Glutamatergic neuron (in vitro differentiated cells): ENCODE data around the gene SRBD1. TPM values are rescaled to one million over a fixed set of nuclear protein-coding genes. Genes with fewer than 3 reads are reported as not detected.

Experiments
- DNase-seq: peaks from one replicate; pipeline ENCODE4 v3.0.0; 2022
- H3K27ac Mint-ChIP-seq: one replicate; pipeline ENCODE4 v1.8.0; 2020; ENCODE audit warnings: mild to moderate bottlenecking, mixed read lengths, inconsistent platforms; ENCODE audit not compliant: unreplicated experiment
- H3K27me3 Mint-ChIP-seq: one replicate; pipeline ENCODE4 v1.8.0; 2020; ENCODE audit warnings: mild to moderate bottlenecking, moderate library complexity, mixed read lengths, inconsistent platforms; ENCODE audit not compliant: unreplicated experiment
- H3K36me3 Mint-ChIP-seq: one replicate; pipeline ENCODE4 v1.8.0; 2020; ENCODE audit warnings: mild to moderate bottlenecking, mixed read lengths, inconsistent platforms; ENCODE audit not compliant: unreplicated experiment
- H3K4me1 Mint-ChIP-seq: one replicate; pipeline ENCODE4 v1.8.0; 2020; ENCODE audit warnings: mild to moderate bottlenecking, low read depth, mixed read lengths, inconsistent platforms; ENCODE audit not compliant: unreplicated experiment
- H3K4me3 Mint-ChIP-seq: one replicate; pipeline ENCODE4 v1.8.0; 2020; ENCODE audit warnings: mild to moderate bottlenecking, mixed read lengths, inconsistent platforms; ENCODE audit not compliant: unreplicated experiment
- H3K9me3 Mint-ChIP-seq: one replicate; pipeline ENCODE4 v1.8.0; 2020; ENCODE audit warnings: mild to moderate bottlenecking, moderate library complexity, mixed read lengths, inconsistent platforms; ENCODE audit not compliant: unreplicated experiment
- total RNA-seq: library from RNA; stranded (reverse); fragmentation: NEBNext Ultra II Directional; extraction: Animal tissue kit (Norgen Biotek cat#: 25700); gene quantifications from one replicate; pipeline ENCODE4 v1.2.1, GENCODE V29; 2021; ENCODE audit not compliant: unreplicated experiment
- TF ChIP-seq, protein P1 (sequence below): fragments of 200-600 bp; sonication (generic); IDR thresholded peaks from one replicate; pipeline ENCODE4 v1.5.0; 2021; ENCODE audit not compliant: partially characterized antibody, unreplicated experiment

The SRBD1 gene
- total RNA-seq, 1 donor from 2014 or later: 16.1 TPM

- H3K27me3 Mint-ChIP-seq: peaks cover 6% of the 10 kb centered on the region
- TF ChIP-seq, protein P1, sequence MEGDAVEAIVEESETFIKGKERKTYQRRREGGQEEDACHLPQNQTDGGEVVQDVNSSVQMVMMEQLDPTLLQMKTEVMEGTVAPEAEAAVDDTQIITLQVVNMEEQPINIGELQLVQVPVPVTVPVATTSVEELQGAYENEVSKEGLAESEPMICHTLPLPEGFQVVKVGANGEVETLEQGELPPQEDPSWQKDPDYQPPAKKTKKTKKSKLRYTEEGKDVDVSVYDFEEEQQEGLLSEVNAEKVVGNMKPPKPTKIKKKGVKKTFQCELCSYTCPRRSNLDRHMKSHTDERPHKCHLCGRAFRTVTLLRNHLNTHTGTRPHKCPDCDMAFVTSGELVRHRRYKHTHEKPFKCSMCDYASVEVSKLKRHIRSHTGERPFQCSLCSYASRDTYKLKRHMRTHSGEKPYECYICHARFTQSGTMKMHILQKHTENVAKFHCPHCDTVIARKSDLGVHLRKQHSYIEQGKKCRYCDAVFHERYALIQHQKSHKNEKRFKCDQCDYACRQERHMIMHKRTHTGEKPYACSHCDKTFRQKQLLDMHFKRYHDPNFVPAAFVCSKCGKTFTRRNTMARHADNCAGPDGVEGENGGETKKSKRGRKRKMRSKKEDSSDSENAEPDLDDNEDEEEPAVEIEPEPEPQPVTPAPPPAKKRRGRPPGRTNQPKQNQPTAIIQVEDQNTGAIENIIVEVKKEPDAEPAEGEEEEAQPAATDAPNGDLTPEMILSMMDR: no peak
- peaks cover 26% of the 10 kb centered on the region for H3K4me1 Mint-ChIP-seq
- H3K4me3 Mint-ChIP-seq: peak overlapping the region; percentile 98
- no peaks in the 10 kb centered on the region for H3K36me3 Mint-ChIP-seq
- peak; percentile 39 for DNase-seq
- H3K27ac Mint-ChIP-seq: peak overlapping the region; percentile 89
- H3K9me3 Mint-ChIP-seq: peaks cover 15% of the 10 kb centered on the region
These were observed 41.3 kb upstream of the SRBD1 start for GRCh38 chr2:45652090-45653031.

DNA sequence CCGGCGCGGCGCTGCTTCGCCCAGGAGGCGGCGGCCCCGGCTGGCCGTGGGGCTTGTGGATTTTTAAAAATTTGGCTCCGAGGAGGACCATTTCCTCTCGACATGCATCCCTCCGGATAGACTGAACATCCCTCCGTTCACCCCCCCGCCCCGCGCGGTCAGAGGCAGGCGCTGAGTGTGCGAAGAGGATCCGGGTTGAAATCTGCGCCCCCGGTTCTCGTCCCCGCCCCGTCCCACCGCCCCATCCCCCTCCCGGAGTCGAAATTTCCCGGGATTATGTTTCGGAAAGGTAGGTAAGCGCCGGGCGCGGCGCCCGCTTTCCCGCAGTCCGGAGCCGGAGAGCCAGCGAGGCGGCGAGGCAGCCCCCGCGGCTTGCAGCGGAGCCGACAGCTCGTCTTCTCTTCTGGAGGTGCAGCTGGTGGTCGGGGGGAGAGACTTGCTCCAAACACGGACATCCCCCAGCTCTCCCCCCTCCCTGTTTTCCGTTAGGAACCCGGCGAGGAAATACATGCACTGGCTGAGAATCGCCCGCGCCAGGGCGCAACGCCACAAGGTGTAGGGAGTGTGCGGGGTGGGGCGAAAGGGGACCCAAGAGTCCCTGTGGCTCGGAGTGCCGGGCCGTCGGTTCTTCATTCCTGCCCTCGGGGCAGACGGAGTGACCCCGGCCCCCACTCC lies 40.5 kb upstream of the SRBD1 start, which contains the start of gene PRKCE:
PRKCE (plus strand) TSS at position 261 of the 675 bp plus-strand sequence.
- Mint-ChIP-seq H3K27me3 (peaks cover 6% of the 10 kb centered on the region), H3K4me1 (peaks cover 27% of the 10 kb centered on the region), H3K27ac (peak within 1 kb of the TSS; percentile 96), H3K4me3 (peak within 1 kb of the TSS; percentile 99), H3K36me3 (no peaks in the 10 kb centered on the region), H3K9me3 (peaks cover 15% of the 10 kb centered on the region)
- peak; percentile 68 for DNase-seq
- TF ChIP-seq, protein P1: no peak

DNA sequence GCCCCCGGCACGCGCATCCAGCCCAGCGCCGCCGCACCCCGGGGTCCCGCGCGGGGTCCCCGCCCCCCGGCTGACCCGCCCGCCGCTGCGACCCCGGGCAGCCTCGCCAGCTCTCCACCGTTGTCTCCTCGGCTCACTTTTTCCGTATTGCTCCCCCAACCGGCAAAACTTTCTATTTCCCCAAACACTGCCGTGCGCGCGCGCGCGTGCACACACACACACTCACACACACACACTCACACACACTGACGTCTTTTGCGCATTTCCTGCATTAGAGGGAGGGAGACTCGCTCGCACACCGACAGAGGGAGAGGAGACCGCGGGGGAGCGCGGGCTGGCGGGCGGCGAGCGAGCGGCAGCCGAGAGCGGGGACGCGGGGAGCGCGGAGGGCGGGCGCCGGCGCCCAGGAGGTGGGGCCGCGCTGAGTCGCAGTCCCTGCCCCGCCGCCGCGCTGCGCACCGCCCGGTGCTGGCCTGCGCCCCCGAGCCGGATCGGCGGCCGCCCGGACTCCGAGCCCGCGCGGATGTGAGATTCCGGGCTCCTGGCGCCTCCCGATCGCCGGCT lies 39.9 kb upstream of the SRBD1 start:
- DNase-seq: peak; percentile 77
- Mint-ChIP-seq H3K27me3 (peaks cover 6% of the 10 kb centered on the region), H3K4me3 (peak overlapping the region; percentile 99), H3K36me3 (no peaks in the 10 kb centered on the region), H3K9me3 (peaks cover 15% of the 10 kb centered on the region), H3K27ac (peak overlapping the region; percentile 96), H3K4me1 (peaks cover 27% of the 10 kb centered on the region)
- TF ChIP-seq, protein P1: no peak

DNA sequence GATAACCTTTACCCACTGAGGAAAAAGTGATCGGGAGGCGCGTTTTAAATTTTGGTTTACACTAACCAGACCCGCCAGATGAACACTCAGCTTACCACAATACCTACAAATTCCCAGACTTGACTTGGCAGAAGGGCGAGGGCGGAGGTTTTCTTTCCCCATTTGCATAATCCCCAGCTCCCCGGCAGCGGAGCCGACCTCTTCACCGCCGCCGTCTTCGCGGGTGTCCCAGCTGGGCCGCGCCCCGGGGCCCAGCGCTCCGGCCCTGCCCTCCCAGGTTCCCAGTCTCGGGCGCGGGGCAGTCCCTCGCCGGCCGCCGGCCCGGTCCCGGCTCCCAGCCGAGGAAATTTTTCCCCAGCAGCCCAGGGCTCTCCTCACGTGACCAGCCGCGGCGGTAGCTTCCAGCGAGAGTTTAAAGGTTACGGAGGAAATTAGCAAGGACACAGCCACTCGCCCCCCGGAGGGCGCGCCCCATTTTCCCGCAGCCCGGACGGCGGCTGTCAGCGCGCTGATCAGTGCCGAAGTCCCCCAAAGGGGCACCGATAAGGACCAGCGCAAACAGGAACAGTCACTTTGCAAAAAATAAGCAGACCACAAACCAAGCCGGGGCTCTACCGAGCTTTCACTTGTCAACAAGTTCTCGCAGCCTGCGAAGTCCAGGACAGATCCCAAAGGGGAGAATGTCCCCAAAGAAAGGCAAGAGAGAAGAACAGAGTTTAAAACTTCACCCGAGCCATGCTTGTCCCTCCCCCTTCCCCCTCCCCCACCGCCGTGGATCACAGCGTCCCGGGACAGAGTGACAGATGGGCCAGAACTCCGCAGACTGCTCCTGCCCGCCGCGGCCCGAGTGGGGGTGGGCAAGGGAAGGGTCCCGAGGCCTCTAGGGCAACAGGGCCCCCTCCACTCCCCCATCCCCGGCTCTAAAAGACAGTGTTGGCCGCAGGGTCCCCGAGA lies 39.1 kb upstream of the SRBD1 start:
- Mint-ChIP-seq H3K27me3 (peaks cover 6% of the 10 kb centered on the region), H3K9me3 (peaks cover 15% of the 10 kb centered on the region)

More for the DNA sequence above, 39.1 kb upstream of the SRBD1 start:
- H3K36me3 Mint-ChIP-seq: no peaks in the 10 kb centered on the region
- peak; percentile 63 for DNase-seq
- no peak overlapping the region for H3K27ac Mint-ChIP-seq
- peaks cover 27% of the 10 kb centered on the region for H3K4me1 Mint-ChIP-seq
- peak overlapping the region; percentile 85 for H3K4me3 Mint-ChIP-seq
- TF ChIP-seq, protein P1: no peak
